ENCODE measurements around the gene OR2L3.

OR2L3 gene, protein sequence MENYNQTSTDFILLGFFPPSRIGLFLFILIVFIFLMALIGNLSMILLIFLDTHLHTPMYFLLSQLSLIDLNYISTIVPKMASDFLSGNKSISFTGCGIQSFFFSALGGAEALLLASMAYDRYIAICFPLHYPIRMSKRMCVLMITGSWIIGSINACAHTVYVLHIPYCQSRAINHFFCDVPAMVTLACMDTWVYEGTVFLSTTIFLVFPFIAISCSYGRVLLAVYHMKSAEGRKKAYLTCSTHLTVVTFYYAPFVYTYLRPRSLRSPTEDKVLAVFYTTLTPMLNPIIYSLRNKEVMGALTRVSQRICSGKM

DNA sequence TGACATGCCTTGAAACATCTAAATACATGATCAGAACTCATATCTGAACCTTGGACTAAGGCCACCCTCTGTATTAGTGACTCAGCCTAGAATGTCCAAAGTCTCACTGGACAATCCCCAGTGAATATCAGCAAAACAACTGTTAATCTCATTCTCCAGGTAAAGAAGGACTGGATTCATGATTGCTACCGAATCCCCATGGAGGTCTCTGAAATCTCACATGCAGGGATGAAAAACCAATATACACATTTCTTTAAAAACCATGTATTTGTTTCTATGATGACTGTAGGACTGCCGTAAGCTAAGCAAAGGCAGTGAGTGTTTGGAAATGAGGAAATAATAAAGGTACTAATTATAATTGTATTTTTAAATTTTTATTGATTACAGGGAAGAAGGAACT, at the start of gene OR2L3:
TSS of gene OR2L3 (plus strand) at position 301 of the 400 bp plus-strand sequence. CDS start 13,846 bp downstream, outside the sequence.
- no peak for TF ChIP-seq JUND (IDR thresholded peaks at IDR 0.05; ENCODE audit: low read depth)
- in situ Hi-C loops (cut with HindIII; ENCODE audit: low pct_unique_long_range_greater_than_20kb, low sequenced_read_pairs), result no loop called here
- no peak for DNase-seq (ENCODE audit: low read depth in 1 of 2, low spot score in 1 of 2)

- TF ChIP-seq JUND (IDR thresholded peaks at IDR 0.05; ENCODE audit: low read depth), result no peak
- in situ Hi-C loops (cut with HindIII; ENCODE audit: low pct_unique_long_range_greater_than_20kb, low sequenced_read_pairs), result no loop called here
- no peak for DNase-seq (ENCODE audit: low read depth in 1 of 2, low spot score in 1 of 2)
These were observed 47.8 kb upstream of the OR2L3 start for GRCh38 chr1:247998811-247999210.

- in situ Hi-C loops (cut with HindIII; ENCODE audit: low pct_unique_long_range_greater_than_20kb, low sequenced_read_pairs), result no loop called here
- DNase-seq (ENCODE audit: low read depth in 1 of 2, low spot score in 1 of 2), result no peak
- no peak for TF ChIP-seq JUND (IDR thresholded peaks at IDR 0.05; ENCODE audit: low read depth)
These were observed 46.5 kb upstream of the OR2L3 start for GRCh38 chr1:248000169-248000568.

- DNase-seq (ENCODE audit: low read depth in 1 of 2, low spot score in 1 of 2), result no peak
- in situ Hi-C loops (cut with HindIII; ENCODE audit: low pct_unique_long_range_greater_than_20kb, low sequenced_read_pairs), result no loop called here
- TF ChIP-seq JUND (IDR thresholded peaks at IDR 0.05; ENCODE audit: low read depth), result no peak
These were observed 38.9 kb upstream of the OR2L3 start for GRCh38 chr1:248007778-248008177.

- no peak for TF ChIP-seq JUND (IDR thresholded peaks at IDR 0.05; ENCODE audit: low read depth)
These were observed 37.0 kb upstream of the OR2L3 start for GRCh38 chr1:248009681-248010080.

DNA sequence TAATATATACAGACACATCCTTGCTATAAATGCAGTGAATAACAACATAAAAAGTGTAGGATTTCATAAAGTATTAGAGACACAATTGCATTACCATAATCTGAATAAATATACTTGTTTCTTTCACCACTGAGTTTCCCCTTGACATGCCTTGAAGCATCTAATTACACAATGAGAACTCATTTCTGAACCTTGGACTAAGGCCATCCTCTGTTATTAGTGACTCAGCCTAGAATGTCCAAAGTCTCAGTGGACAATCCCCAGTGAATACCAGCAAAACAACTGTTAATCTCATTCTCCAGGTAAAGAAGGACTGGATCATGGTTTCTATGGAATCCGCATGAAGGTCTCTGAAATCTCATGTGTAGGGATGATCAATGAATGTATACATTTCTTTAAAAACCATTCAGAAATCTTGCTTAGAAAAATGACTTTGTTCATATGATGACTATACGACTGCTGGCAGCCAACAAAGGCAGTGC, 33.4 kb upstream of the OR2L3 start, which contains the start of gene OR2L5:
TSS of gene OR2L5 (plus strand) at position 432 of the 482 bp plus-strand sequence. CDS start 8,288 bp downstream, outside the sequence.
- in situ Hi-C loops (cut with HindIII; ENCODE audit: low pct_unique_long_range_greater_than_20kb, low sequenced_read_pairs), result no loop called here
- DNase-seq (ENCODE audit: low read depth in 1 of 2, low spot score in 1 of 2), result no peak
- no peak for TF ChIP-seq JUND (IDR thresholded peaks at IDR 0.05; ENCODE audit: low read depth)

More at GRCh38 chr1:248009681-248010080, 37.0 kb upstream of the OR2L3 start:
- no peak for DNase-seq (ENCODE audit: low read depth in 1 of 2, low spot score in 1 of 2)
- in situ Hi-C loops (cut with HindIII; ENCODE audit: low pct_unique_long_range_greater_than_20kb, low sequenced_read_pairs), result no loop called here

- DNase-seq (ENCODE audit: low read depth in 1 of 2, low spot score in 1 of 2), result no peak
- TF ChIP-seq JUND (IDR thresholded peaks at IDR 0.05; ENCODE audit: low read depth), result no peak
- in situ Hi-C loops (cut with HindIII; ENCODE audit: low pct_unique_long_range_greater_than_20kb, low sequenced_read_pairs), result no loop called here
These were observed 30.8 kb upstream of the OR2L3 start for GRCh38 chr1:248015803-248016202.

- no peak for TF ChIP-seq JUND (IDR thresholded peaks at IDR 0.05; ENCODE audit: low read depth)
- in situ Hi-C loops (cut with HindIII; ENCODE audit: low pct_unique_long_range_greater_than_20kb, low sequenced_read_pairs), result no loop called here
- DNase-seq (ENCODE audit: low read depth in 1 of 2, low spot score in 1 of 2), result no peak
These were observed 16.9 kb upstream of the OR2L3 start, which contains the start of gene OR2L2 for GRCh38 chr1:248029770-248030169. TSS of gene OR2L2 (plus strand) at chr1:248030070. CDS start at chr1:248038268, 8,198 bp downstream.

GRCh38 chr1:248045209-248045608, 1.4 kb upstream of the OR2L3 start:
- no peak for DNase-seq (ENCODE audit: low read depth in 1 of 2, low spot score in 1 of 2)
- TF ChIP-seq JUND (IDR thresholded peaks at IDR 0.05; ENCODE audit: low read depth), result no peak
- in situ Hi-C loops (cut with HindIII; ENCODE audit: low pct_unique_long_range_greater_than_20kb, low sequenced_read_pairs), result no loop called here

DNA sequence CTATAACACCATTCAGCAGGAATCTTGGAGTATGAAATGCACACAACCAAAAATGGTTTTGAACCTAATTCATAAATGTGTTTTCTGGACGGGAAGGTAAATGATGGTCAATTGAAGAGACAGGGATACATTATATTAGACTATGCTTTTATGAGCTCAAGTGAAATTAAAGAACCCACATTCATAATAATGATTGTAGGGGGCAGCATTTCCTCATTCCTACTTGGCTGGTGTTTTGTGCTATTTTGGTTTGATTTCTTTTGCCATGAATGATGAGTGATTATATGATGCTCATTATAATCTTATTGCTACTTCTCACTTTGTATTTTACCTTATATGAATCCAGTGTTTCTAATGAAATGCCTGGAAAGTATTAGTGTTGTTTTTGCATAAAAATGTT, 372 bp downstream of the OR2L3 start:
- in situ Hi-C loops (cut with HindIII; ENCODE audit: low pct_unique_long_range_greater_than_20kb, low sequenced_read_pairs), result no loop called here
- TF ChIP-seq JUND (IDR thresholded peaks at IDR 0.05; ENCODE audit: low read depth), result no peak
- DNase-seq (ENCODE audit: low read depth in 1 of 2, low spot score in 1 of 2), result no peak

DNA sequence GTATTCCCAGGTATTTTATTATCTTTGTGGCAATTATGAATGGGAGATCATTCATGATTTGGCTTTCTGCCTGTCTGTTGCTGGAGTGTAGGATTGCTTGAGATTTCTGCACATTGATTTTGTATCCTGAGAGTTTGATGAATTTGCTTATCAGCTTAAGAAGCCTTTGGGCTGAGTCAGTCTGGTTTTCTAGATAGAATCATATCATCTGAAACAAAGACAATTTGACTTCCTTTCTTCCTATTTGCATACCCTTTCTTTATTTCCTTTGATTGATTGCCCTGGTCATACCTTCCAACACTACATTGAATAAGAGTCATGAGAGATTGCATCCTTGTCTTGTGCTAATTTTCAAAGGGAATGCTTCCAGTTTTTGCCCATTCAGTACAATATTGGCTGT, 8.0 kb downstream of the OR2L3 start:
- no peak for DNase-seq (ENCODE audit: low read depth in 1 of 2, low spot score in 1 of 2)
- TF ChIP-seq JUND (IDR thresholded peaks at IDR 0.05; ENCODE audit: low read depth), result no peak
- in situ Hi-C loops (cut with HindIII; ENCODE audit: low pct_unique_long_range_greater_than_20kb, low sequenced_read_pairs), result no loop called here

- no peak for DNase-seq (ENCODE audit: low read depth in 1 of 2, low spot score in 1 of 2)
- no peak for TF ChIP-seq JUND (IDR thresholded peaks at IDR 0.05; ENCODE audit: low read depth)
- in situ Hi-C loops (cut with HindIII; ENCODE audit: low pct_unique_long_range_greater_than_20kb, low sequenced_read_pairs), result no loop called here
These were observed 8.6 kb downstream of the OR2L3 start for GRCh38 chr1:248055261-248055660.

GRCh38 chr1:248065071-248065470, 18.4 kb downstream of the OR2L3 start:
- TF ChIP-seq JUND (IDR thresholded peaks at IDR 0.05; ENCODE audit: low read depth), result no peak
- DNase-seq (ENCODE audit: low read depth in 1 of 2, low spot score in 1 of 2), result no peak
- in situ Hi-C loops (cut with HindIII; ENCODE audit: low pct_unique_long_range_greater_than_20kb, low sequenced_read_pairs), result no loop called here

Measured in T47D (cell line).